SK-N-SH treated with all-trans-retinoic acid at 6 μM for 48 hours (cell line): ENCODE data around the gene PCNP.

Experiments used
- OSR1 ChIP-seq: fragments of 250-450 bp; sonication (Bioruptor Pico); IDR thresholded peaks from 2 replicates; pipeline ENCODE4 v1.8.0; 2022; ENCODE audit warnings: moderate library complexity, mild to moderate bottlenecking, inconsistent platforms
- PPARA ChIP-seq: fragments of 250-450 bp; sonication (Bioruptor Pico); IDR thresholded peaks from 2 replicates; pipeline ENCODE4 v1.5.0; 2020; ENCODE audit warnings: mild to moderate bottlenecking, borderline replicate concordance
- ZC3H10 ChIP-seq: fragments of 250-450 bp; sonication (Bioruptor Pico); IDR thresholded peaks from 2 replicates; pipeline ENCODE4 v1.5.1; 2021; ENCODE audit warnings: mild to moderate bottlenecking, moderate library complexity
- ZNF8 ChIP-seq: fragments of 450-650 bp; formaldehyde crosslinking; IDR thresholded peaks from 2 replicates; pipeline ENCODE4 v1.5.0; 2020; ENCODE audit warnings: mild to moderate bottlenecking, moderate library complexity

- TF ChIP-seq ZC3H10 (no peak), PPARA (no peak), OSR1 (CRISPR knock-in tag) (no peak), ZNF8 (CRISPR knock-in tag) (no peak)
These were observed 40.4 kb upstream of the PCNP start for GRCh38 chr3:101533603-101533968.
